Measurements from ENCODE around the gene TRHDE.
A peak's percentile ranks its signal among the peaks of the same experiment; 100 is the strongest.

Gene TRHDE

DNA sequence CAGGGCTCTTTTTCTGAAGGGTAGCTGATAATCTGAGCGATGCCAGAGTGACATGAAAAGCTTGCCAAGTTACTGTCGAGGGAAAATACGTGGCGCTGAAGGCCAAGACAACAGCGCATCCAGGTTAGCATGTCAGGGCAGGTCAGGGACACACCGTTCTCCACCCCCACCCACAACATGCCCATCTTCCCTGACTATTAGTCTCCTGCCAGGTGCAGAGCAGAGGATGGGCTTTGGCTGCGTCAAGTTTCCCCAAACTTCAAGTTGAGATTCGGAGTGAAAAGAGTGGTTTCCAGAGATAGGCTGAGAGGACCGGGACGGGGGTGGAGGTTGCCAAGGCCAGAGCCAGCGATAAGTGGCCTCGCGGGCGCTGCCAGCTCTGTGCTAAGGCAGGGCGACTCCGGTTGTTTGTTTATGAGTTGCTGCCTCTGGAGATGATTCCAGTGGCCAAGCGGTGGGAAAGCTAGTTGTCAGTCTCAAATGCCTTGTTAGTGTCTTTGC, 1.7 kb downstream of the TRHDE start:
- no peaks in the 10 kb centered on the region for H3K36me3 ChIP-seq (ENCODE audit: control insufficient read depth, insufficient read depth, low read length)
- peak overlapping the region; percentile 78 for H3K4me3 ChIP-seq (ENCODE audit: low read depth, low read length)
- H3K4me1 ChIP-seq (ENCODE audit: control insufficient read depth, insufficient read depth, low read length), result peaks cover 34% of the 10 kb centered on the region
- no peaks in the 10 kb centered on the region for H3K9me3 ChIP-seq (ENCODE audit: control insufficient read depth, insufficient read depth, low read length)
- H3K27me3 ChIP-seq (ENCODE audit: control insufficient read depth, insufficient read depth, low read length), result peaks cover 55% of the 10 kb centered on the region
- H3K9ac ChIP-seq (ENCODE audit: low read depth, low read length), result no peak overlapping the region
- H3K27ac ChIP-seq (ENCODE audit: low read depth, low read length), result no peak overlapping the region

DNA sequence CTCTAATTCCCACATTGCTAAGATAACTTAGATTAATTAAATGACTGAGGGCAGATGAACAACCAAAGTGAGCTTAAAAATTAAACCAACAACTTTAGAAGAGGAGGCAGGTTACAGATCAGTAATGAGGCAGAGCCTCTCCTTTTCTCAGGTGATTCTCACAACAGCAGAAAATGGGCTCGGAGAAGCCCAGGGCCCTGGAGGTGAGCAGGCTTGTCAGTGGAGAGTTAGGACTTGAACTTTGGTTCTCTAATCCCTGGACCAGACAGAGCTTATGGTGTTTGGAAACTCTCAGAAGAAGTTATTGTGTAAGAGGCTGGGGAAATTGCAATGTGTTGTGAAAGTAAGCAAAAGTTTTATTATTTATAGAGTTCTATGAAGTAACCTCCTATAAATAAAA, 2.8 kb downstream of the TRHDE start:
- Histone ChIP-seq H3K27ac (ENCODE audit: low read depth, low read length) (no peak overlapping the region), H3K27me3 (ENCODE audit: control insufficient read depth, insufficient read depth, low read length) (peaks cover 54% of the 10 kb centered on the region)

DNA sequence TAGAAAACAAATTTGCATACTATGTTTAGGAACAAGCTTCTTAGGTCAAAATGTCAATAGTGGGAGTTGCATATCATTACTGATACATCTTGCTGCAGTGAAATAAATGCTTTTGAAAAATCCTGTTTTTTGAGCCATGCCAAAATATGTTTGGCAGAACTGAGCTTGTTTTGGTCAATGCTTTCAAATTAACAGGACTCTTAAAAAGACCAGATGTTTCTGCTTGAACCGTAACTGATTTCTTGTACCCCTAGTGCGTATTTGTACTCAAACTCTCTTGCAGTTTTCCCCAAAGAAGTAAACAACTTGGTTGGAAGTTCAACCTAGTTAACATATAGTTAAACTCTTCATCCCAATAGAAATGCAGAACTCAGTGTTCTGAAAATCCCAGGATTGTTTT, 3.4 kb downstream of the TRHDE start:
- Histone ChIP-seq H3K27me3 (ENCODE audit: control insufficient read depth, insufficient read depth, low read length) (peaks cover 48% of the 10 kb centered on the region), H3K9me3 (ENCODE audit: control insufficient read depth, insufficient read depth, low read length) (no peaks in the 10 kb centered on the region), H3K4me1 (ENCODE audit: control insufficient read depth, insufficient read depth, low read length) (peaks cover 25% of the 10 kb centered on the region), H3K4me3 (ENCODE audit: low read depth, low read length) (no peak overlapping the region), H3K36me3 (ENCODE audit: control insufficient read depth, insufficient read depth, low read length) (no peaks in the 10 kb centered on the region), H3K9ac (ENCODE audit: low read depth, low read length) (no peak overlapping the region), H3K27ac (ENCODE audit: low read depth, low read length) (no peak overlapping the region)

More for the DNA sequence above, 2.8 kb downstream of the TRHDE start:
- H3K4me3 ChIP-seq (ENCODE audit: low read depth, low read length), result no peak overlapping the region
- H3K36me3 ChIP-seq (ENCODE audit: control insufficient read depth, insufficient read depth, low read length), result no peaks in the 10 kb centered on the region
- H3K9me3 ChIP-seq (ENCODE audit: control insufficient read depth, insufficient read depth, low read length), result no peaks in the 10 kb centered on the region
- H3K9ac ChIP-seq (ENCODE audit: low read depth, low read length), result no peak overlapping the region
- H3K4me1 ChIP-seq (ENCODE audit: control insufficient read depth, insufficient read depth, low read length), result peaks cover 26% of the 10 kb centered on the region

DNA sequence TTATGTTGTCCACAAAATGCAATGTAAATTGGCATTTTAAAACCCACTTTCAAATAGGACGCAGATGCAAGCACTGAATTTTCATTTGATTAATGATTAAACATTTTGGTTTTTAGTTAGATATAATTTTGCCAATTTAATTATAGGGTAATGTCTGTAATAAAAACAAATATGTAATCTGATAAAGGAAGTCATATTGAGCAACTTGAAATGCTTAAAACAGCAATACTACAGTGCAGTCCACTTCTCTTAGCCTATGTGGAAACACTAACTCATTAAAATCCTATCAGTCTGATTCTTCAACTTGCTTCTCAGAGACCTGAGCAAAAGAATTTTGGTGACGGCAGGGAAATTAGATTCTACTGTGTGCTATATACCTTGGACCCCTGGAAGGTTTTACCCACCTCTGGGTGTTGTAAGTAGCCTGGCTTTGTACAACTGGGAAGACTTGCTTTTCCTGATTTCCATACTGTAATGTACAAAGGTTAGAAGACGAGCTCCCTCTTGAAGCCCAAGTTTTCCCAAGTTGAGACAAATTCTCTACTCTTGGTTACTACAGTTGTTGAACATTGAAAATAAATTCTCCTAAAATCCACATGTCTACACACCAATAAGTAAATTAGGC, 4.1 kb downstream of the TRHDE start:
- H3K27me3 ChIP-seq (ENCODE audit: control insufficient read depth, insufficient read depth, low read length), result peaks cover 40% of the 10 kb centered on the region
- no peaks in the 10 kb centered on the region for H3K9me3 ChIP-seq (ENCODE audit: control insufficient read depth, insufficient read depth, low read length)
- H3K4me3 ChIP-seq (ENCODE audit: low read depth, low read length), result no peak overlapping the region
- H3K27ac ChIP-seq (ENCODE audit: low read depth, low read length), result no peak overlapping the region
- H3K9ac ChIP-seq (ENCODE audit: low read depth, low read length), result no peak overlapping the region
- peaks cover 26% of the 10 kb centered on the region for H3K4me1 ChIP-seq (ENCODE audit: control insufficient read depth, insufficient read depth, low read length)
- H3K36me3 ChIP-seq (ENCODE audit: control insufficient read depth, insufficient read depth, low read length), result no peaks in the 10 kb centered on the region

DNA sequence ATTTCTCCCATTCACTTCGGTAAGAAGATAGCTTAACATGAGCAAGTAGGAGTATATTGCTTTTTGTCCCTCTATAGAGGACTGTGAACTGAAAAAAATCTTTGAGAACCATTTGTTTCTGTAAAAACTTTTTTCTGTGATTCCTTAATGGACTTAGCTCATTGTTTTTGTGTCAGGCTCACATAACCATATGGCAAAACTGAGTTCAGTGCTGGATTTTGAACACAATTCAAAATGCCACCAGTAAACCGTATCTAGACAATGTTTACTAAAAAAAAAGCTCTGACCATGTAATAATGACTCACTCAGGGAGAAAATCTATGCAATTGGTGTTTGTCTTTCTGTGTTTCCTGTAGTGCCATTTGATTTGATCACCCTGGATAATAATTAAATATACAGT, 5.2 kb downstream of the TRHDE start:
- no peak overlapping the region for H3K4me3 ChIP-seq (ENCODE audit: low read depth, low read length)
- no peaks in the 10 kb centered on the region for H3K36me3 ChIP-seq (ENCODE audit: control insufficient read depth, insufficient read depth, low read length)
- H3K9ac ChIP-seq (ENCODE audit: low read depth, low read length), result no peak overlapping the region
- no peak overlapping the region for H3K27ac ChIP-seq (ENCODE audit: low read depth, low read length)
- peaks cover 34% of the 10 kb centered on the region for H3K4me1 ChIP-seq (ENCODE audit: control insufficient read depth, insufficient read depth, low read length)
- no peaks in the 10 kb centered on the region for H3K9me3 ChIP-seq (ENCODE audit: control insufficient read depth, insufficient read depth, low read length)
- H3K27me3 ChIP-seq (ENCODE audit: control insufficient read depth, insufficient read depth, low read length), result peaks cover 30% of the 10 kb centered on the region

DNA sequence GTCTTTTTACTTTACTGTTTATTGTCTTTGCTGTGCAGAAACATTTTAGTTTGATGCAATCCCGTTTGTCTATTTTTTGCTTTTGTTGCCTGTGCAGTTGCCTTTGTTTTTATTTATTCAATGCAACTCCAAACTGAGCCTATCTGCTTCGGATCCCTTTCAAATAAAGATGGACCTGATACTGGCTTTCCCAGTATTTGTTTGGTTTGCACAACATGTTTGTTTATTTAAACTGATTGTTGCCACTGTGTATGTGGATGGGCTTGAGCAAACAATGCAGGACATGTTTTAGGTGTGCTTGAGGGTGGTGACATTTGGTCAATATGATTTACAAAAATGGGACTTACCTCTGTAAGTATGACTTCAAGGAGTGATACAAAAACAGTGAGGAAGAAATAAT, 6.7 kb downstream of the TRHDE start:
- Histone ChIP-seq H3K36me3 (ENCODE audit: control insufficient read depth, insufficient read depth, low read length) (no peaks in the 10 kb centered on the region), H3K27ac (ENCODE audit: low read depth, low read length) (no peak overlapping the region), H3K4me3 (ENCODE audit: low read depth, low read length) (no peak overlapping the region), H3K9ac (ENCODE audit: low read depth, low read length) (no peak overlapping the region), H3K4me1 (ENCODE audit: control insufficient read depth, insufficient read depth, low read length) (peaks cover 32% of the 10 kb centered on the region), H3K27me3 (ENCODE audit: control insufficient read depth, insufficient read depth, low read length) (peaks cover 16% of the 10 kb centered on the region), H3K9me3 (ENCODE audit: control insufficient read depth, insufficient read depth, low read length) (no peaks in the 10 kb centered on the region)

DNA sequence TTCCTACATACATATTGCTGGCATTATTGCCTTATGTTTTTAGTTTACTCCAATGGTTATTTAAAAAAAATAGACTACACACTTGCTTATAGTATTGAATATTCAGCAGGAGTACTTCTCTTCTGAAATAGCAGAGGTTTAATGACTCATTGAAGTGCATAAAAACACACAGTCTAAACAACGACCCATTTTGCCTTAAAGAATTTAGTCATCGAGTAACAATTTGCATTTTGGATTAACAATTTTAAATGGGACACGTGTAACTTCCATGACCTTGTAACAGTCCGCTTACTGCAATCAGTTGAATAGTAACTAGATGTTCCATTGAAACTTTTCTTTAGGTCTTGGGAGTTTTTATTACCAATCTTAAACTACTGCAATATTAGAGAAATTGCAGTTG, 9.0 kb downstream of the TRHDE start:
- no peak overlapping the region for H3K27ac ChIP-seq (ENCODE audit: low read depth, low read length)
- peaks cover 24% of the 10 kb centered on the region for H3K4me1 ChIP-seq (ENCODE audit: control insufficient read depth, insufficient read depth, low read length)
- no peak overlapping the region for H3K9ac ChIP-seq (ENCODE audit: low read depth, low read length)

DNA sequence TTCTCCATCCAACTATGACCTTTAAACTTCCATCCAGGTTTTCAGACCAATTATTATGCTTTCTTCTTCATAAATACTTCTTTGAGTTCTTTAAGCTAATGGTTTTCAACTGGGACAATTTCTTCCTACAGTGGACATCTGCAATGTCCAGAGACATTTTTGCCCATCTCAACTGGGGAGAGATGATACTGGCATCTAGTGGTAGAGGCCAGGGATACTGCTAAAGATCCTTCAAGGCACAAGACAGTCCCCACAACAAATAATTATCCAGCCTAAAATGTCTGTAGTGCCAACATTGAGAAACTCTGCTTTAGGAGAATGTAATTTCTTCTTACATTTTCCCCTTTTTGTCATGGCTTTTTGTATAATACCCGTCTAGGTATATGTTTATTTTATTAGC, 10.6 kb downstream of the TRHDE start:
- H3K27ac ChIP-seq (ENCODE audit: low read depth, low read length), result no peak overlapping the region
- H3K36me3 ChIP-seq (ENCODE audit: control insufficient read depth, insufficient read depth, low read length), result no peaks in the 10 kb centered on the region
- no peaks in the 10 kb centered on the region for H3K9me3 ChIP-seq (ENCODE audit: control insufficient read depth, insufficient read depth, low read length)
- no peaks in the 10 kb centered on the region for H3K27me3 ChIP-seq (ENCODE audit: control insufficient read depth, insufficient read depth, low read length)
- no peak overlapping the region for H3K4me3 ChIP-seq (ENCODE audit: low read depth, low read length)
- H3K9ac ChIP-seq (ENCODE audit: low read depth, low read length), result no peak overlapping the region
- H3K4me1 ChIP-seq (ENCODE audit: control insufficient read depth, insufficient read depth, low read length), result peaks cover 24% of the 10 kb centered on the region

More for the DNA sequence above, 9.0 kb downstream of the TRHDE start:
- Histone ChIP-seq H3K36me3 (ENCODE audit: control insufficient read depth, insufficient read depth, low read length) (no peaks in the 10 kb centered on the region), H3K9me3 (ENCODE audit: control insufficient read depth, insufficient read depth, low read length) (no peaks in the 10 kb centered on the region), H3K4me3 (ENCODE audit: low read depth, low read length) (no peak overlapping the region), H3K27me3 (ENCODE audit: control insufficient read depth, insufficient read depth, low read length) (peaks cover 2% of the 10 kb centered on the region; the same call in 1 of the 2 replicates)

DNA sequence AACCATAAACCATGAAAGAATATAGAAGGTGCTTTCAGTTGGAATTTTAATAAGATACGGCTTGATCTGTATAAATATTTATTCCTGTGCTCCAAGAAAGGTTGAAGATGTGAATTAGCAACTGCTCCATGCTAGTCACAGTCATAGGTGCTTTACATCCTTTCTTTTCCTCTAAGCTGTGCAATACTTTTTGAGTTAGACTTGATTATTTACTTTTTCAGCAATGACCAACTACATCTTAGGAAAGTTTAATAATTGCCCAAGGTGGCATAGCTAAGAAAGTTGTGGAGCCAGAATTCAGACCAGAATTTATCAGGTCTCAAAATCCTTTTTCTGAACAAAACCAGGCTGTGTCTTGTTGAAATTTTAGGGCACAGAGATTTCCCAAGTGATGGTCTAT, 13.7 kb downstream of the TRHDE start:
- no peaks in the 10 kb centered on the region for H3K9me3 ChIP-seq (ENCODE audit: control insufficient read depth, insufficient read depth, low read length)
- peaks cover 20% of the 10 kb centered on the region for H3K4me1 ChIP-seq (ENCODE audit: control insufficient read depth, insufficient read depth, low read length)
- no peaks in the 10 kb centered on the region for H3K36me3 ChIP-seq (ENCODE audit: control insufficient read depth, insufficient read depth, low read length)
- H3K9ac ChIP-seq (ENCODE audit: low read depth, low read length), result no peak overlapping the region
- no peak overlapping the region for H3K4me3 ChIP-seq (ENCODE audit: low read depth, low read length)
- no peak overlapping the region for H3K27ac ChIP-seq (ENCODE audit: low read depth, low read length)
- no peaks in the 10 kb centered on the region for H3K27me3 ChIP-seq (ENCODE audit: control insufficient read depth, insufficient read depth, low read length)

DNA sequence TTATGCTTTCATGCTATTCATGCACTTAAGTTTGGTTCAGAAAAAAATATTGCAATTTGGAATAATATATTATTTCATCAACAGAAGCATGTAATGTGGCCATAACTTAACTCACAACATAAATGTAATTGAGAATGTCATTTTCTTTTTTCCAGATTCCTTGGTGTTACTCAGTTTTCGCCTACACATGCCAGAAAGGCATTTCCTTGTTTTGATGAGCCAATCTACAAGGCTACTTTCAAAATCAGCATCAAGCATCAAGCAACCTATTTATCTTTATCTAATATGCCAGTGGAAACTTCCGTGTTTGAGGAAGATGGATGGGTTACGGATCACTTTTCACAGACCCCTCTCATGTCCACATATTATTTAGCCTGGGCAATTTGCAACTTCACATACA, 14.4 kb downstream of the TRHDE start:
- Histone ChIP-seq H3K27me3 (ENCODE audit: control insufficient read depth, insufficient read depth, low read length) (no peaks in the 10 kb centered on the region), H3K9ac (ENCODE audit: low read depth, low read length) (no peak overlapping the region), H3K27ac (ENCODE audit: low read depth, low read length) (no peak overlapping the region), H3K36me3 (ENCODE audit: control insufficient read depth, insufficient read depth, low read length) (no peaks in the 10 kb centered on the region), H3K9me3 (ENCODE audit: control insufficient read depth, insufficient read depth, low read length) (no peaks in the 10 kb centered on the region), H3K4me3 (ENCODE audit: low read depth, low read length) (no peak overlapping the region), H3K4me1 (ENCODE audit: control insufficient read depth, insufficient read depth, low read length) (peaks cover 13% of the 10 kb centered on the region)

DNA sequence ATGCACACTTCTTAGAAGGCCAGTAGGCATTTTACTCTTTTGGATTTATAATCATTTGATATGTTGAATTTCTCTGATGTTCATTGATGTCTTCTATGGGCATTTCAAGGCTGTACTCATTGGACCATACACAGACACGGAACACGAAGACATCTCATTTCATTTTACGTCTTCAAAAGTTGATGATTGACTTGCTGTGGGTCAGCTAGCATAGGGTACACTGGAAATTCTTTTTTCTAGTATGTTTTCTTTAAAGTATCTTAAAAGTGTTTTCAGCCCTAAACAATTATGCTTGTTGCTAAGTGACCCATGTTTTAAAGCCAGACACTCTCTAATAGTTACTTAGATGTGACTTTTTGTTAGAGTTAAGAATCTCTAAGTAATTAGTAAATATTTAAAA, 16.3 kb downstream of the TRHDE start:
- Histone ChIP-seq H3K4me3 (ENCODE audit: low read depth, low read length) (no peak overlapping the region), H3K9me3 (ENCODE audit: control insufficient read depth, insufficient read depth, low read length) (no peaks in the 10 kb centered on the region), H3K27me3 (ENCODE audit: control insufficient read depth, insufficient read depth, low read length) (no peaks in the 10 kb centered on the region), H3K9ac (ENCODE audit: low read depth, low read length) (no peak overlapping the region), H3K27ac (ENCODE audit: low read depth, low read length) (no peak overlapping the region), H3K36me3 (ENCODE audit: control insufficient read depth, insufficient read depth, low read length) (no peaks in the 10 kb centered on the region), H3K4me1 (ENCODE audit: control insufficient read depth, insufficient read depth, low read length) (peaks cover 4% of the 10 kb centered on the region; the same call in 1 of the 2 replicates)
